Adrenal gland (tissue), 5 donors: ENCODE results near the gene LSM2.
"Not testable (repeated sequence)": the region's sequence is repeated elsewhere in the genome, so short reads cannot be mapped to it uniquely, and the experiment has no call there.

Experiments
- POLR2A ChIP-seq, 2 donors: fragments of 450-650 bp; IDR thresholded peaks; one replicate each; pipeline ENCODE4 v1.6.1; 2017; ENCODE audit warnings: antibody characterized with exemption in 2 of 2, mild to moderate bottlenecking in 2 of 2, moderate library complexity in 1 of 2
- TF ChIP-seq, protein P1 (sequence below), 6 experiments: fragments of 450-650 bp in 4 of 6; fragments of 200-600 bp in 2 of 6; sonication (generic) in 1 of 6; IDR thresholded peaks; 1 replicate in 5 of 6; 2 replicates in 1 of 6; pipeline versions ENCODE4 v1.5.1 to v1.8.0; 2016 to 2021; ENCODE audit warnings: antibody characterized with exemption in 6 of 6, mild to moderate bottlenecking in 2 of 6, moderate library complexity in 1 of 6
- donor health status: DM: no; HTN: no; CAD: no.

DNA sequence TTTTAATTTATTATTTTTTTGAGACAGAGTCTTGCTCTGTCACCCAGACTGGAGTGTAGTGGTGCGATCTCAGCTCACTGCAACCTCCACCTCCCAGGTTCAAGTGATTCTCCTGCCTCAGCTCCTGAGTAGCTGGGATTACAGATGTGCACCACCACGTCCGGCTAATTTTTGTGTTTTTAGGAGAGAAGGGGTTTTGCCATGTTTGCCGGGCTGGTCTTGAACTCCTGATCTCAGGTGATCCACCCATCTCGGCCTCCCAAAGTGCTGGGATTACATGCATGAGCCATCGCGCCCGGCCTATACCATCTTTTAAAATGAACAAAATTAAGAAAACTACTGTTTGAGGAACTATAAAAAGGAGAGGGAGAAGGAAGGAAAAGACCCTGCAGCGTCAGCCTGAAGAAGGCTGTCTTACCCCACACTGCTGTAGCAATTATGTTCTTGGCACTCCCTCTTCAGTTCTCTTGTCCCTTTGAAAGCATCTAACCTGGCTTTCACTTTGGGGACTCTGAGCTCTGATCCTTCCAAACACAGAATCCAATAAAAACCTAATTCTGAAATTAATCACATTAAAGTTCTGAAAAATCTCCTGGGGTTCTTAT, 16.9 kb upstream of the LSM2 start:
- TF ChIP-seq, protein P1, sequence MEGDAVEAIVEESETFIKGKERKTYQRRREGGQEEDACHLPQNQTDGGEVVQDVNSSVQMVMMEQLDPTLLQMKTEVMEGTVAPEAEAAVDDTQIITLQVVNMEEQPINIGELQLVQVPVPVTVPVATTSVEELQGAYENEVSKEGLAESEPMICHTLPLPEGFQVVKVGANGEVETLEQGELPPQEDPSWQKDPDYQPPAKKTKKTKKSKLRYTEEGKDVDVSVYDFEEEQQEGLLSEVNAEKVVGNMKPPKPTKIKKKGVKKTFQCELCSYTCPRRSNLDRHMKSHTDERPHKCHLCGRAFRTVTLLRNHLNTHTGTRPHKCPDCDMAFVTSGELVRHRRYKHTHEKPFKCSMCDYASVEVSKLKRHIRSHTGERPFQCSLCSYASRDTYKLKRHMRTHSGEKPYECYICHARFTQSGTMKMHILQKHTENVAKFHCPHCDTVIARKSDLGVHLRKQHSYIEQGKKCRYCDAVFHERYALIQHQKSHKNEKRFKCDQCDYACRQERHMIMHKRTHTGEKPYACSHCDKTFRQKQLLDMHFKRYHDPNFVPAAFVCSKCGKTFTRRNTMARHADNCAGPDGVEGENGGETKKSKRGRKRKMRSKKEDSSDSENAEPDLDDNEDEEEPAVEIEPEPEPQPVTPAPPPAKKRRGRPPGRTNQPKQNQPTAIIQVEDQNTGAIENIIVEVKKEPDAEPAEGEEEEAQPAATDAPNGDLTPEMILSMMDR (IDR thresholded peaks at IDR 0.05) = not testable (repeated sequence)
- TF ChIP-seq POLR2A (IDR thresholded peaks at IDR 0.05) = not testable (repeated sequence)
